ENCODE measurements around the gene CCDC146.

The CCDC146 gene

DNA sequence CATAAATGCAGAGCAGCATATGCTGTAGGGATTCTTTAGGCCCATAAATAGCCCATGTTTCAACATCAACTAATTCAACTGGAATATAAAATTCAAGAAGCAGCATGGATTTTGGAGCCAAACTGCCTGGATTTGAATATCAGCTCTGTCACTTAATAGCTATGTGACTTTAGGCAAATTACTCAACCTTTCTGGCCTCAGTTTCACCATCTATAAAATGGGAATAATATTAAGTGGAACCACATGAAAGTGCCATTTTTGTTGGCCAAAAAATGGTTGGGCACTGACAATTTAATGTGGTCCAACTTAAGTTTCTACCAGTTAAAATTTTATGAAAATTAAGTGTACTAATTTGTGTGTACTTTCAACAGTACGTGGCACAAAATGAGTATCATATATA, 195.6 kb downstream of the CCDC146 start:
- DNase-seq (ENCODE audit: low spot score), result no peak
- no peak overlapping the region for H3K27ac ChIP-seq
- CTCF ChIA-PET, result interaction anchor here (0.8 kb wide), 1 partner anchor 9 kb away, joined by 3 read pairs; no protein-coding TSS in a partner anchor
- POLR2A ChIA-PET (ENCODE audit: low non-redundant PET), result no interaction called here
- TF ChIP-seq, protein P1, sequence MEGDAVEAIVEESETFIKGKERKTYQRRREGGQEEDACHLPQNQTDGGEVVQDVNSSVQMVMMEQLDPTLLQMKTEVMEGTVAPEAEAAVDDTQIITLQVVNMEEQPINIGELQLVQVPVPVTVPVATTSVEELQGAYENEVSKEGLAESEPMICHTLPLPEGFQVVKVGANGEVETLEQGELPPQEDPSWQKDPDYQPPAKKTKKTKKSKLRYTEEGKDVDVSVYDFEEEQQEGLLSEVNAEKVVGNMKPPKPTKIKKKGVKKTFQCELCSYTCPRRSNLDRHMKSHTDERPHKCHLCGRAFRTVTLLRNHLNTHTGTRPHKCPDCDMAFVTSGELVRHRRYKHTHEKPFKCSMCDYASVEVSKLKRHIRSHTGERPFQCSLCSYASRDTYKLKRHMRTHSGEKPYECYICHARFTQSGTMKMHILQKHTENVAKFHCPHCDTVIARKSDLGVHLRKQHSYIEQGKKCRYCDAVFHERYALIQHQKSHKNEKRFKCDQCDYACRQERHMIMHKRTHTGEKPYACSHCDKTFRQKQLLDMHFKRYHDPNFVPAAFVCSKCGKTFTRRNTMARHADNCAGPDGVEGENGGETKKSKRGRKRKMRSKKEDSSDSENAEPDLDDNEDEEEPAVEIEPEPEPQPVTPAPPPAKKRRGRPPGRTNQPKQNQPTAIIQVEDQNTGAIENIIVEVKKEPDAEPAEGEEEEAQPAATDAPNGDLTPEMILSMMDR (conservative IDR thresholded peaks at IDR 0.05; ENCODE audit: low read depth), result no peak

DNA sequence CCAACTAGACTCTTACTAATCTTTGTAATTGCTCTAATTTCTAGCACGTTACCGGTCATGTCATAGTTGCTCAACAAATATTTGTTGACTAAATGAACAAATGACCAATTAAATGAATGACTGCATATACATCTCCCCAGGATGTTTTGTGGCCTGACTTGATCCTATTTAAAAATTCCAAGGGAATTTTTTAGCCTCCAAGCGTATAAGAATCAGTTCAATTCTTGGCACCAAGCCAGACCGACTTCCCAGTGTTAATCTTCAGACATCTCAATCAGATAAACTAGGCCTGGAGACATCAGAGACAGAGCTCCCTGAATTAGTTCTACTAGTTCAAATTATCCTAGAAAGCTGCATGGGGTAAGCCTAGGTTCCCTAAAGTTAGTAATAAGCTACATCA, 197.7 kb downstream of the CCDC146 start:
- TF ChIP-seq, protein P1 (conservative IDR thresholded peaks at IDR 0.05; ENCODE audit: low read depth), result no peak
- POLR2A ChIA-PET (ENCODE audit: low non-redundant PET), result no interaction called here
- CTCF ChIA-PET, result no interaction called here
- no peak overlapping the region for H3K27ac ChIP-seq
- DNase-seq (ENCODE audit: low spot score), result no peak

DNA sequence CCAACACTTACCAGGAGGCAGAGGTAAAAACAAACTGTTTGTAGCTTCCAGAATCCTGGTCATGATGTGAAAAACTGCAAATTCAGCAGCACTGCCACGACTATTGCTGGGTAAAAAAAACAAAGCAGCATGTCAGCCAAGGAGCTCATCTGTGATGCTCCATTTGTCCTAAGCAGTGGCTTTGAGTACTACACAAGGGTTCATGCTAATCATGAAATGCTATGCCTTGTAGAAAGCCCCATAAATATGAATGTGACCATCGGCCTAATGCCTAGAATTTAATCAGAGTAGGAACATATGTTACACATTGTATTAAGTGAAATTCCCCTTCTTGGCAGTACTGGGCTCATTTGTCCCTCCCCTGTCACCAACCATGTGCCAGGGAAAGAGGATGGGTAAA, 198.3 kb downstream of the CCDC146 start:
- no peak overlapping the region for H3K27ac ChIP-seq
- TF ChIP-seq, protein P1 (conservative IDR thresholded peaks at IDR 0.05; ENCODE audit: low read depth), result no peak
- no peak for DNase-seq (ENCODE audit: low spot score)
- ChIA-PET CTCF (no interaction called here), POLR2A (ENCODE audit: low non-redundant PET) (no interaction called here)

DNA sequence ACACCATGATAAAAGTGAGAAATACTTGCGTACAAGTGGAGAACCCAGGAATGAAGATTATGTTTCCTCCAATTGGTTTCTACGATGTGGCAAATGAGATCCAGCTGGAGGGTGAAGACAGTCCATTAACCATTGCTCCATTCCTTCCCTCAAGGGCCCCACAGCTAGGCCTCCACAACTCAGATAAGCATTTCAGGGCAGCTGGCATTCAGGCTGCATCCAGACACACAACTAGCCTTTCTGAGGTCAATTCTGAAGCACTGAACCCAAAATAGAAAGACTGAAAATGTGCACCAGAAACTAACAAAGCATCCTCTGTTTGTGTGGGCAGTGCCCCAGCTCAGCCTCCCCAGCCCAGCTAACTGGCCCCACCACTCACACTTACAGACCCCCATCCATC, 198.9 kb downstream of the CCDC146 start:
- no peak overlapping the region for H3K27ac ChIP-seq
- TF ChIP-seq, protein P1 (conservative IDR thresholded peaks at IDR 0.05; ENCODE audit: low read depth), result no peak
- ChIA-PET POLR2A (ENCODE audit: low non-redundant PET) (no interaction called here), CTCF (interaction anchor here (1.2 kb wide), 1 partner anchor 11 kb away, joined by 10 read pairs; no protein-coding TSS in a partner anchor)
- no peak for DNase-seq (ENCODE audit: low spot score)

DNA sequence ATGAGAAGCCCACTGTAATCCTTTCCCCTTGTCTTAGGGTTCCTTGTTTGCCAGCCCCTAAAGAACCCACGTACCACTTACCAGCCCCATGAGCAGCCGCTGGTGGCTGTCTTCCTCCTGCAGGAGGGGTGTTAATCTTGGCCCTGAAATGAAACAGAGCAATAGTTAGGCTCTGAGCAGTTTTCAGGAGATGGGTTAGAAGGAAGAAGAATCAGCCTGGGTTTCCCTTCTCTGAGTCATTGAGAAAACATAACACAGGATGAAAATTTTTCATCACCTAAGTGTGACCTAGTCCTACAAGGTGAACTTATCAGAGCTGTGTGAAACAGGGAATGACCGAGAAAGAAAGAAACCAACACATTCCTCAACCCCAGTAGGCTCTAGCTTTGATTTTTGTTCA, 203.7 kb downstream of the CCDC146 start:
- CTCF ChIA-PET, result no interaction called here
- DNase-seq (ENCODE audit: low spot score), result no peak
- no peak overlapping the region for H3K27ac ChIP-seq
- POLR2A ChIA-PET (ENCODE audit: low non-redundant PET), result no interaction called here
- TF ChIP-seq, protein P1 (conservative IDR thresholded peaks at IDR 0.05; ENCODE audit: low read depth), result no peak

DNA sequence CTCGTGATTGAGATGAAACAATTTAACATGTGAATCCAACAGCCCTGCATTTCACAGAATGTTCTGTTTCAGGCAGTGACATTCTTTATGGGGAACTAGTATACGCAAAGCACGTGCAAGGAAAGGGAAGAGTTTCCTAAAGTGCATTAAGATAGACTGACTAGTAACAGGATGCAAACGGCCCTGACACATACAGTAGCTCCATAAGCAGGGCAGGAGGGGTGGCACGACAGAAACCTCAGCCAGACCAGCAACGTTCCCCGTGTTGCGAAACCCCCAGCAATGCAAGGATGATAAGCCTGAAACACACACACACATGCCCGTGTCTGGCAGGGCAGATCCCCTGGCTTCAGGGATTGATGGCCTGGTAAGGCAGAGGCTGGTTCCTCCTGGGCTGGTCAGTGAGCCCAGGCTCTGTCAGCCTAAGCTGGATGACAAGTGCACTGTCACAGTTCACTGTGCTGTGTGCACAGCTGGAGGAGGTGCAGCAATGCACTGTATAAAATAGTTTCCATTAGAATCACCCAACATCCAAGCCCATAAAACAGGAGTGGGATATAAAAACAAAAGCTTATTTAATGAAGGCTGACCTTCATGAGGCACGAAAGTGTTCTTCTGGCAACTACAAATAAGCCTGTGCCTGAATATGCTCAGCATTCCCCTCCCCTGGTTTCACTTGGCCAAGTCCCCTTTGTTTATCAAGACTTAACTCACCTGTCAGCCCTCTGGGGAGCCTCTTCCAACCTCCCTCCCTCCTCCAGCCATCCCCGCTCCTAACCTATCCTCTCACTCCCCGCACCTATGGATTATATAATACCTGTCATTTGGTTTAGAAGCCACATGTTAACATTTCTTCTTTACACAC, 204.9 kb downstream of the CCDC146 start:
- POLR2A ChIA-PET (ENCODE audit: low non-redundant PET), result no interaction called here
- peak; percentile 87 for DNase-seq (ENCODE audit: low spot score)
- TF ChIP-seq, protein P1 (conservative IDR thresholded peaks at IDR 0.05; ENCODE audit: low read depth), result no peak
- H3K27ac ChIP-seq, result peak overlapping the region; percentile 56
- CTCF ChIA-PET, result interaction anchor here (1.1 kb wide), 1 partner anchor 9 kb away, joined by 3 read pairs; no protein-coding TSS in a partner anchor
